GM12878 (cell line): ENCODE measurements around the gene TGM6. TPM values are rescaled to one million over a fixed set of nuclear protein-coding genes. Genes with fewer than 3 reads are reported as not detected.

Experiments used
- ATAC-seq: fragments of 200-7000 bp; cut with Tn5 transposase; 3 replicates; pipeline ENCODE4 v1.9.1; 2020; ENCODE audit warnings: mild to moderate bottlenecking, moderate library complexity
- BruUV-seq: library from RNA; stranded (reverse); fragments of 400-500 nt; replicated peaks from 2 replicates; lab custom pipeline; 2021; lab: Mats Ljungman, UMichigan
- CTCF ChIA-PET: fragments of 300-600 bp; sonication (Branson Sonifier 250); formaldehyde crosslinking; extraction: SDS; loops from one replicate; lab custom pipeline; 2021; ENCODE audit warnings: inconsistent platforms; lab: Yijun Ruan, JAX
- POLR2A ChIA-PET: fragments of 350-600 bp; formaldehyde crosslinking; extraction: SDS; loops from one replicate; lab custom pipeline; 2021; ENCODE audit warnings: inconsistent platforms; lab: Charles Lee
- RAD21 ChIA-PET: fragments of 300-600 bp; sonication (Branson Sonifier 250); formaldehyde crosslinking; loops from one replicate; lab custom pipeline; 2023; ENCODE audit warnings: antibody characterized with exemption; ENCODE audit not compliant: unreplicated experiment; lab: Charles Lee
- SMC1A ChIA-PET: fragments of 300-600 bp; sonication (Branson Sonifier 250); formaldehyde crosslinking; loops from one replicate; lab custom pipeline; 2023; ENCODE audit not compliant: unreplicated experiment, uncharacterized antibody; lab: Charles Lee
- DNase-seq: peaks from one replicate; pipeline ENCODE4 v3.0.0-alpha.2; 2011; ENCODE audit warnings: low read depth, low spot score
- FAIRE-seq: peaks from 3 replicates; lab custom pipeline; 2011; peaks lifted over from hg19 to GRCh38; lab: Jason Lieb, UNC
- H2AFZ ChIP-seq: 2 replicates; pipeline ENCODE4 v1.6.0; 2011; ENCODE audit warnings: low read depth, low read length, control low read depth; ENCODE audit not compliant: control insufficient read depth
- H3K27ac ChIP-seq: 2 replicates; pipeline ENCODE4 v1.5.1; 2011; ENCODE audit warnings: control low read depth; ENCODE audit not compliant: control insufficient read depth, insufficient read depth
- H3K27me3 ChIP-seq, 2 experiments: replicated peaks in 1 of 2; 2 replicates each; pipeline versions ENCODE4 v1.6.0 to v1.6.1; 2011; ENCODE audit warnings: low read length in 1 of 2; ENCODE audit not compliant: control insufficient read depth in 2 of 2, insufficient read depth in 2 of 2
- H3K36me3 ChIP-seq, 2 experiments: 2 replicates each; pipeline ENCODE4 v1.5.1; 2011; ENCODE audit warnings: low read length in 1 of 2; ENCODE audit not compliant: control insufficient read depth in 2 of 2, insufficient read depth in 2 of 2
- H3K4me1 ChIP-seq: 2 replicates; pipeline ENCODE4 v1.6.1; 2011; ENCODE audit warnings: mild to moderate bottlenecking, low read length, moderate library complexity, mixed read lengths; ENCODE audit not compliant: control insufficient read depth, insufficient read depth
- H3K4me2 ChIP-seq: 2 replicates; pipeline ENCODE4 v1.6.0; 2011; ENCODE audit warnings: control low read depth; ENCODE audit not compliant: control insufficient read depth, insufficient read depth
- H3K4me3 ChIP-seq: fragments of 200-600 bp; sonication (generic); 2 replicates; pipeline ENCODE4 v1.5.1; 2016
- H3K79me2 ChIP-seq: 2 replicates; pipeline ENCODE4 v1.6.0; 2011; ENCODE audit warnings: low read length; ENCODE audit not compliant: control insufficient read depth, insufficient read depth
- H3K9ac ChIP-seq: 2 replicates; pipeline ENCODE4 v1.8.0; 2011; ENCODE audit warnings: low read length, control low read depth, mixed read lengths; ENCODE audit not compliant: control insufficient read depth, insufficient read depth
- H3K9me3 ChIP-seq: replicated peaks from 3 replicates; pipeline ENCODE4 v1.5.1; 2011; ENCODE audit warnings: mild to moderate bottlenecking, low read length; ENCODE audit not compliant: control insufficient read depth, insufficient read depth
- H4K20me1 ChIP-seq: 2 replicates; pipeline ENCODE4 v1.6.0; 2011; ENCODE audit not compliant: control insufficient read depth, insufficient read depth
- BHLHE40 ChIP-seq, 2 experiments: fragments of 450-650 bp in 1 of 2; IDR thresholded peaks; 2 replicates each; pipeline ENCODE4 v1.6.1; 2011 to 2017; ENCODE audit warnings: low read depth in 2 of 2, borderline replicate concordance in 1 of 2, improper control_type of control experiment in 1 of 2, low read length in 1 of 2, mild to moderate bottlenecking in 1 of 2
- IKZF1 ChIP-seq: fragments of 450-650 bp; conservative IDR thresholded peaks from 2 replicates; pipeline ENCODE4 v1.6.1; 2017; ENCODE audit warnings: antibody characterized with exemption, mild to moderate bottlenecking
- in situ Hi-C: fragments of 300-500 bp; cut with MboI; formaldehyde crosslinking; loops from 9 replicates; pipeline ENCODE4 v1.14.3; 2018; ENCODE audit warnings: mixed read lengths
- intact Hi-C: fragments of 100-400 bp; cut with micrococcal nuclease; formaldehyde crosslinking; loops from one replicate; pipeline ENCODE4 v1.14.2; 2022; ENCODE audit not compliant: unreplicated experiment
- polyA plus RNA-seq, 11 experiments: library from polyadenylated mRNA; depleted of rRNA in 4 of 11; unstranded in 6 of 11; stranded (reverse) in 5 of 11; fragments of >200 nt; fragmentation: Nextera tagmentation in 4 of 11; fragmentation: Illumina TruSeq in 1 of 11; extraction: Ambion mirVana in 4 of 11; extraction: Trizol in 1 of 11; gene quantifications; 1 replicate in 1 of 11; 2 replicates in 10 of 11; pipeline versions ENCODE4 v1.2.1 to v1.2.3, GENCODE V29; 2011 to 2016; ENCODE audit warnings: inconsistent platforms in 2 of 11, missing spikeins in 2 of 11, low read depth in 1 of 11
- total RNA-seq, 4 experiments: library from RNA; depleted of rRNA in 3 of 4; stranded (reverse); fragments of >200 nt in 3 of 4; fragmentation: Illumina TruSeq in 1 of 4; extraction: Trizol in 1 of 4; gene quantifications; 2 replicates each; pipeline versions ENCODE4 v1.2.1 to v1.2.3, GENCODE V29; 2013 to 2021
- TF ChIP-seq, protein P1 (sequence below): fragments of 150-350 bp; IDR thresholded peaks from 2 replicates; pipeline ENCODE4 v1.6.1; 2014; ENCODE audit warnings: mild to moderate bottlenecking, low read depth, low read length
- TF ChIP-seq, protein P2 (sequence below): fragments of 450-650 bp; IDR thresholded peaks from 2 replicates; pipeline ENCODE4 v1.6.1; 2017; ENCODE audit warnings: borderline replicate concordance

The TGM6 gene
- total and polyA plus RNA-seq, 10 of the 15 experiments (the other 5 are each of a cell fraction or from before 2014, with no cell fraction given) = not detected

DNA sequence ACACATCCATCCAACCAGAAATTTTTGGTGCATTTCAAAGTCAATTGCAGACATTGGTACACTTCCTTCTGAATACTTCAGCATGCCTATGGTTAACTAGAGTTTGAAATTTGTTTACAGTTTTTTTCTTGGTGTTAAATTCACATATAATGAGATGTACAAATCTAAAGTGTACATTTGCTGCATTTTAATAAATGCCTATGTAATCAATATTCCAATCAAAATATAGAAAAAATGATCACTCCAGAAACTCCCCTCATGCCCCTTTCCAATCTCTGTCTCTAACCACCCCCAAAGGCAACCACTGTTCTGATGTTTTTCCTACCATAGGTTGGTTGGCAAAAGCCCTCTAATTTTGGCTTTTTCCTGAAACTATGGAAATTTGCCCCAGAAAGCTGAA is 7.6 kb upstream of the TGM6 start:
- TF ChIP-seq, protein P1, sequence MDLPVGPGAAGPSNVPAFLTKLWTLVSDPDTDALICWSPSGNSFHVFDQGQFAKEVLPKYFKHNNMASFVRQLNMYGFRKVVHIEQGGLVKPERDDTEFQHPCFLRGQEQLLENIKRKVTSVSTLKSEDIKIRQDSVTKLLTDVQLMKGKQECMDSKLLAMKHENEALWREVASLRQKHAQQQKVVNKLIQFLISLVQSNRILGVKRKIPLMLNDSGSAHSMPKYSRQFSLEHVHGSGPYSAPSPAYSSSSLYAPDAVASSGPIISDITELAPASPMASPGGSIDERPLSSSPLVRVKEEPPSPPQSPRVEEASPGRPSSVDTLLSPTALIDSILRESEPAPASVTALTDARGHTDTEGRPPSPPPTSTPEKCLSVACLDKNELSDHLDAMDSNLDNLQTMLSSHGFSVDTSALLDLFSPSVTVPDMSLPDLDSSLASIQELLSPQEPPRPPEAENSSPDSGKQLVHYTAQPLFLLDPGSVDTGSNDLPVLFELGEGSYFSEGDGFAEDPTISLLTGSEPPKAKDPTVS = no peak
- TF ChIP-seq, protein P2, sequence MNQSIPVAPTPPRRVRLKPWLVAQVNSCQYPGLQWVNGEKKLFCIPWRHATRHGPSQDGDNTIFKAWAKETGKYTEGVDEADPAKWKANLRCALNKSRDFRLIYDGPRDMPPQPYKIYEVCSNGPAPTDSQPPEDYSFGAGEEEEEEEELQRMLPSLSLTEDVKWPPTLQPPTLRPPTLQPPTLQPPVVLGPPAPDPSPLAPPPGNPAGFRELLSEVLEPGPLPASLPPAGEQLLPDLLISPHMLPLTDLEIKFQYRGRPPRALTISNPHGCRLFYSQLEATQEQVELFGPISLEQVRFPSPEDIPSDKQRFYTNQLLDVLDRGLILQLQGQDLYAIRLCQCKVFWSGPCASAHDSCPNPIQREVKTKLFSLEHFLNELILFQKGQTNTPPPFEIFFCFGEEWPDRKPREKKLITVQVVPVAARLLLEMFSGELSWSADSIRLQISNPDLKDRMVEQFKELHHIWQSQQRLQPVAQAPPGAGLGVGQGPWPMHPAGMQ = no peak
- TF ChIP-seq IKZF1 (no peak), BHLHE40 (IDR thresholded peaks at IDR 0.05; ENCODE audit: borderline replicate concordance in 1 of 2, low read depth in 2 of 2, low read length in 1 of 2) (no peak)
- TF ChIP-seq, all 136 proteins: peak for 0
- ATAC-seq (no peak), FAIRE-seq (no peak)

More for the DNA sequence above, 7.6 kb upstream of the TGM6 start:
- no peak overlapping the region for H3K9ac ChIP-seq
- no peak overlapping the region for H2AFZ ChIP-seq
- intact Hi-C loops (no loop called here), in situ Hi-C loops (no loop called here)
- ChIA-PET SMC1A (interaction anchor here (1.3 kb wide), 1 partner anchor 13 kb away, joined by 3 read pairs; no protein-coding TSS in a partner anchor), RAD21 (no interaction called here), POLR2A (no interaction called here), CTCF (interaction anchor here (1.3 kb wide), 1 partner anchor 83 kb away, joined by 3 read pairs; no protein-coding TSS in a partner anchor)
- no peak for DNase-seq
- H3K36me3 ChIP-seq = no peaks in the 10 kb centered on the region
- H3K9me3 ChIP-seq = peaks cover 2% of the 10 kb centered on the region; the same call in 1 of the 3 replicates
- no TSS peak for BruUV-seq
- H3K4me2 ChIP-seq = no peak overlapping the region
- H4K20me1 ChIP-seq = no peaks in the 10 kb centered on the region
- H3K27me3 ChIP-seq = no peaks in the 10 kb centered on the region; a peak in 1 of 4 replicates
- H3K4me3 ChIP-seq = no peak overlapping the region
- no peaks in the 10 kb centered on the region for H3K79me2 ChIP-seq
- H3K27ac ChIP-seq = no peak overlapping the region
- H3K4me1 ChIP-seq = no peaks in the 10 kb centered on the region
